Caco-2 (cell line): Measurements from ENCODE around the gene WDR4. TPM values are rescaled to one million over a fixed set of nuclear protein-coding genes. Genes with fewer than 3 reads are reported as not detected.

Source experiments
- BruUV-seq: library from RNA; stranded (reverse); fragments of 400-500 nt; replicated peaks from 2 replicates; lab custom pipeline; 2021; lab: Mats Ljungman, UMichigan
- CTCF ChIA-PET: fragments of 300-600 bp; sonication (Branson Sonifier 250); formaldehyde crosslinking; loops from one replicate; lab custom pipeline; 2022; ENCODE audit warnings: antibody characterized with exemption; lab: Charles Lee
- POLR2A ChIA-PET: fragments of 300-600 bp; sonication (Branson Sonifier 250); formaldehyde crosslinking; loops from one replicate; lab custom pipeline; 2022; ENCODE audit warnings: antibody characterized with exemption; lab: Charles Lee
- DNase-seq, 2 experiments: peaks; one replicate each; pipeline versions ENCODE4 v3.0.0 to v3.0.0-alpha.2; 2020 to 2022
- H3K27me3 ChIP-seq: replicated peaks from 2 replicates; pipeline ENCODE4 v1.6.0; 2011; ENCODE audit warnings: low read length; ENCODE audit not compliant: control insufficient read depth, insufficient read depth
- H3K36me3 ChIP-seq: 2 replicates; pipeline ENCODE4 v1.5.1; 2011; ENCODE audit warnings: low read length; ENCODE audit not compliant: control insufficient read depth, insufficient read depth
- H3K4me1 ChIP-seq: fragments of 250-450 bp; sonication (Bioruptor Pico); 2 replicates; pipeline ENCODE4 v1.5.1; 2020; ENCODE audit warnings: mild to moderate bottlenecking
- H3K4me3 ChIP-seq: 2 replicates; pipeline ENCODE4 v1.5.1; 2011; ENCODE audit warnings: low read depth, mild to moderate bottlenecking, control low read depth, low read length
- H3K9me3 ChIP-seq: fragments of 250-450 bp; sonication (Bioruptor Pico); 2 replicates; pipeline ENCODE4 v1.5.1; 2020; ENCODE audit warnings: mild to moderate bottlenecking, moderate library complexity
- H3K27ac Mint-ChIP-seq: one replicate; pipeline ENCODE4 v1.8.0; 2022; ENCODE audit warnings: mixed read lengths; ENCODE audit not compliant: unreplicated experiment
- H3K27me3 Mint-ChIP-seq: one replicate; pipeline ENCODE4 v1.8.0; 2022; ENCODE audit warnings: mixed read lengths; ENCODE audit not compliant: insufficient read depth, unreplicated experiment
- H3K36me3 Mint-ChIP-seq: one replicate; pipeline ENCODE4 v1.8.0; 2022; ENCODE audit warnings: mild to moderate bottlenecking, mixed read lengths; ENCODE audit not compliant: insufficient read depth, unreplicated experiment
- H3K4me1 Mint-ChIP-seq: one replicate; pipeline ENCODE4 v1.8.0; 2022; ENCODE audit warnings: low read depth, mixed read lengths; ENCODE audit not compliant: unreplicated experiment
- H3K4me3 Mint-ChIP-seq: one replicate; pipeline ENCODE4 v1.8.0; 2022; ENCODE audit warnings: mild to moderate bottlenecking, moderate library complexity, mixed read lengths; ENCODE audit not compliant: unreplicated experiment
- H3K9me3 Mint-ChIP-seq: one replicate; pipeline ENCODE4 v1.8.0; 2022; ENCODE audit warnings: mixed read lengths; ENCODE audit not compliant: unreplicated experiment
- intact Hi-C: fragments of 100-400 bp; cut with micrococcal nuclease; formaldehyde crosslinking; loops from one replicate; pipeline ENCODE4 v1.10.0; 2022; ENCODE audit not compliant: unreplicated experiment
- total RNA-seq: library from RNA; stranded (reverse); gene quantifications from 2 replicates; pipeline ENCODE4 v1.2.3, GENCODE V29; 2022
- TF ChIP-seq, protein P1 (sequence below), 2 experiments: fragments of 200-600 bp in 1 of 2; IDR thresholded peaks; 1 replicate in 1 of 2; 2 replicates in 1 of 2; pipeline versions ENCODE4 v1.5.1 to v1.8.0; 2011 to 2022; ENCODE audit warnings: antibody characterized with exemption in 1 of 2, control low read depth in 1 of 2, inconsistent platforms in 1 of 2, low read depth in 1 of 2, low read length in 1 of 2, mild to moderate bottlenecking in 1 of 2, moderate library complexity in 1 of 2; ENCODE audit not compliant: insufficient read depth in 1 of 2, severe bottlenecking in 1 of 2, unreplicated experiment in 1 of 2

WDR4 gene
- total RNA-seq, 1 experiment from 2014 or later, result 35.0 TPM

DNA sequence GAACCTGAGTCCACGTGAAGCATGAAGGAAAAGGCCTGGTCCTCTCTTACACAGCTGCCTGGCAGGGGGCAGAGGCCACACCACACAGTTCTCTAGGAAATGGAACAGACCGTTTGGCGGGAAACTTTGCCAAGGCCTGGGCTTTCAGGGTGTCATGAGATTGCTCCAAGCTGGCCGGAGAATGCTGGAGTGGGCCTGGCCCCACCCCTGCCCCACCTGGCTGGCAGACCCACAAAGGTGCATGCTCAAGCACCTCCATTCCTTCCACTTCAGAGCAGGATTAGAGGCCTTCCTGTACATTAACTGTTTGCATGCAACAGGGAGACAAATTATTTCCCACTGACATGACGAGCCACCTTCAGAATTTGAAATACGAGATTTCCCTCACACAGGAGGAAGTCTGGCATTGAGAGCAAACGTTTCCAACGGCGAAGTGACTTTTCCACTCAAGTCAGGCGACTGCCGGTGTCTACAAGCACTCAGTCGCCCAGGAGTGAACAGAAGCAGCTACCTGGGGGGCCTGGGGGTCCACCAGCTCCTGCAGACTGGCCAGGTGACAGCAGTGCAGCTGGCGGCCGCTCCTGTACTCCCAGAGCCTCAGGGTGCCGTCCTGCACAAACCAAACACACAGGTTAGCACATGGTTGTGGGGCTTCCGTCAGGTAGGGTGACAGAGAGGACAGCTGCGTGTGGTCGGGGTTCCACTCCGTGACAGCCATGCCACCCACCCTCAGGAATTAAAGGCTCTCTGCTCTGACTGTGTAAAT lies 24.0 kb downstream of the WDR4 start:
- no peaks in the 10 kb centered on the region for H3K27me3 ChIP-seq
- no peaks in the 10 kb centered on the region for H3K9me3 ChIP-seq
- no peak overlapping the region for H3K4me3 Mint-ChIP-seq
- CTCF ChIA-PET, result no interaction called here
- no peaks in the 10 kb centered on the region for H3K4me1 Mint-ChIP-seq
- no peaks in the 10 kb centered on the region for H3K9me3 Mint-ChIP-seq
- peaks cover 2% of the 10 kb centered on the region; the same call in 1 of the 2 replicates for H3K36me3 ChIP-seq
- no peaks in the 10 kb centered on the region for H3K4me1 ChIP-seq
- H3K27me3 Mint-ChIP-seq, result no peaks in the 10 kb centered on the region
- TF ChIP-seq, protein P1, sequence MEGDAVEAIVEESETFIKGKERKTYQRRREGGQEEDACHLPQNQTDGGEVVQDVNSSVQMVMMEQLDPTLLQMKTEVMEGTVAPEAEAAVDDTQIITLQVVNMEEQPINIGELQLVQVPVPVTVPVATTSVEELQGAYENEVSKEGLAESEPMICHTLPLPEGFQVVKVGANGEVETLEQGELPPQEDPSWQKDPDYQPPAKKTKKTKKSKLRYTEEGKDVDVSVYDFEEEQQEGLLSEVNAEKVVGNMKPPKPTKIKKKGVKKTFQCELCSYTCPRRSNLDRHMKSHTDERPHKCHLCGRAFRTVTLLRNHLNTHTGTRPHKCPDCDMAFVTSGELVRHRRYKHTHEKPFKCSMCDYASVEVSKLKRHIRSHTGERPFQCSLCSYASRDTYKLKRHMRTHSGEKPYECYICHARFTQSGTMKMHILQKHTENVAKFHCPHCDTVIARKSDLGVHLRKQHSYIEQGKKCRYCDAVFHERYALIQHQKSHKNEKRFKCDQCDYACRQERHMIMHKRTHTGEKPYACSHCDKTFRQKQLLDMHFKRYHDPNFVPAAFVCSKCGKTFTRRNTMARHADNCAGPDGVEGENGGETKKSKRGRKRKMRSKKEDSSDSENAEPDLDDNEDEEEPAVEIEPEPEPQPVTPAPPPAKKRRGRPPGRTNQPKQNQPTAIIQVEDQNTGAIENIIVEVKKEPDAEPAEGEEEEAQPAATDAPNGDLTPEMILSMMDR (IDR thresholded peaks at IDR 0.05; ENCODE audit: insufficient read depth in 1 of 2, low read depth in 1 of 2, low read length in 1 of 2, severe bottlenecking in 1 of 2, unreplicated experiment in 1 of 2), result no peak
- H3K27ac Mint-ChIP-seq, result no peak overlapping the region
- peaks cover 82% of the 10 kb centered on the region for H3K36me3 Mint-ChIP-seq
- POLR2A ChIA-PET, result no interaction called here
- intact Hi-C loops, result no loop called here
- no peak for DNase-seq
- BruUV-seq, result no TSS peak
- H3K4me3 ChIP-seq, result no peak overlapping the region

DNA sequence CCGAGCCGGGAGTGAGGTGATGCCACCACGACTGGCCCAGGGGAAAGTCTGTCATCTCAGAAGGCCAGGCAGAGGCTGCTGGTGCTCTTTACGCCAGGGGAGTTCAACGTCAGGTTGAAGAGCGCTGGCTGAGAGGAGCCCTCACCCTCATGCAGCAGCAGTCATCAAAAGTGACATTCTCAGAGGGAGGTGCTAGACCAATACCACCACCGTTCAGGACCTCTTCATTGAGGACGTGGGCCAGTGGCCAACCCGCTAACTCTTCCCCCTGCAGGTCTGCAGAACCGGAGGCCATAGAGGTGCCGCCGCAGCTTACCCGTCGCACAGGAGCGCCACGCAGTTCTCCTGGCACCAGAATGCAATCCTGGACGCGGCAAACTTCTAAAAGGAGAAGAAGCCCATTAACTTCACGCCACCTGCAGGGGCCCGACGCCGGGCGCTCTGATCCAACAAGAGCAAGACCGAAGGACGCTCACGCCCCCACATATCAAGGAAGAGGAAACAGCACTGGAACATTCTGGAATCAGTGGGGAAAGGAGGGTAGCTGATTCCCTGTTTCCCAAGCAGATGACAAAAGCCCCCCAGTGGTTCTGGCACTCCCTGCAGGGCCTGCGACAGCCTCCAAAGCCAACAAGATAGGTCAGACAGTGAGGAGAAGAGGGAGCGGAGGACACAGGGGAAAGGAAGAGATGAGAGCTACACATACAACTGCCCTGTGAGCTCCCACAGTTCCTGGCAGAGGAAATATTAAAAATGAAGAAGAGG lies 24.9 kb downstream of the WDR4 start:
- Histone ChIP-seq H3K4me3 (no peak overlapping the region), H3K4me1 (no peaks in the 10 kb centered on the region), H3K27me3 (no peaks in the 10 kb centered on the region), H3K36me3 (peaks cover 3% of the 10 kb centered on the region), H3K9me3 (no peaks in the 10 kb centered on the region)
- POLR2A ChIA-PET, result no interaction called here
- CTCF ChIA-PET, result no interaction called here
- DNase-seq, result no peak
- H3K4me1 Mint-ChIP-seq, result no peaks in the 10 kb centered on the region
- no peak overlapping the region for H3K27ac Mint-ChIP-seq
- TF ChIP-seq, protein P1 (IDR thresholded peaks at IDR 0.05; ENCODE audit: insufficient read depth in 1 of 2, low read depth in 1 of 2, low read length in 1 of 2, severe bottlenecking in 1 of 2, unreplicated experiment in 1 of 2), result no peak
- no peaks in the 10 kb centered on the region for H3K9me3 Mint-ChIP-seq
- H3K4me3 Mint-ChIP-seq, result no peak overlapping the region
- intact Hi-C loops, result no loop called here
- H3K36me3 Mint-ChIP-seq, result peaks cover 85% of the 10 kb centered on the region
- BruUV-seq, result no TSS peak
- H3K27me3 Mint-ChIP-seq, result no peaks in the 10 kb centered on the region

DNA sequence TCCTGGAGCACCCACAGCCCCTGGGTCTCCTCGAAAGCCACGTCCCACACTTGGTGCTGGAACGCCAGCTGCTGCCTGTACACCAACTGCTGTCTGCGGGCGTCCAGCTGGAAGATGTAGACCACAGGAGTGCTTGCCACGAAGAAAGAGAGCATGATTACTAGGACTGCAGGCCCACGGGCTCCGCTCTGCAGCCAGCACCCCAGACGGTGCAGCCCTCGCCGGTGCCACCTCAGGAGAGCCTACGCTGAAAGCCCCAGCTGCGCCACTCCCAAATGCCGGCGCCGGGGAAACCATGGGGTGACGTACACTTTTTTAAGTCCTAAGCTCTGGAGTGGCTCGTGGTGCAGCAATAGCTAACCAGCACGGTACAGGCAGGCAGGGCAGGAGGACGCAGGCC lies 25.7 kb downstream of the WDR4 start:
- TF ChIP-seq, protein P1 (IDR thresholded peaks at IDR 0.05; ENCODE audit: insufficient read depth in 1 of 2, low read depth in 1 of 2, low read length in 1 of 2, severe bottlenecking in 1 of 2, unreplicated experiment in 1 of 2), result no peak
- no peaks in the 10 kb centered on the region for H3K4me1 ChIP-seq
- no peak overlapping the region for H3K4me3 ChIP-seq
- H3K4me1 Mint-ChIP-seq, result no peaks in the 10 kb centered on the region
- no peaks in the 10 kb centered on the region for H3K9me3 ChIP-seq
- no peak overlapping the region for H3K27ac Mint-ChIP-seq
- no peak overlapping the region for H3K4me3 Mint-ChIP-seq
- DNase-seq, result no peak
- peaks cover 3% of the 10 kb centered on the region for H3K36me3 ChIP-seq
- H3K27me3 Mint-ChIP-seq, result no peaks in the 10 kb centered on the region
- intact Hi-C loops, result no loop called here
- CTCF ChIA-PET, result interaction anchor here (1.0 kb wide), 1 partner anchor 260 kb away, joined by 3 read pairs; no protein-coding TSS in a partner anchor
- no TSS peak for BruUV-seq
- no peaks in the 10 kb centered on the region for H3K27me3 ChIP-seq
- peaks cover 85% of the 10 kb centered on the region for H3K36me3 Mint-ChIP-seq
- POLR2A ChIA-PET, result no interaction called here
- no peaks in the 10 kb centered on the region for H3K9me3 Mint-ChIP-seq
